ENCODE data around the gene PPP4C.
"Not testable (repeated sequence)": the region's sequence is repeated elsewhere in the genome, so short reads cannot be mapped to it uniquely, and the experiment has no call there.

PPP4C gene

DNA sequence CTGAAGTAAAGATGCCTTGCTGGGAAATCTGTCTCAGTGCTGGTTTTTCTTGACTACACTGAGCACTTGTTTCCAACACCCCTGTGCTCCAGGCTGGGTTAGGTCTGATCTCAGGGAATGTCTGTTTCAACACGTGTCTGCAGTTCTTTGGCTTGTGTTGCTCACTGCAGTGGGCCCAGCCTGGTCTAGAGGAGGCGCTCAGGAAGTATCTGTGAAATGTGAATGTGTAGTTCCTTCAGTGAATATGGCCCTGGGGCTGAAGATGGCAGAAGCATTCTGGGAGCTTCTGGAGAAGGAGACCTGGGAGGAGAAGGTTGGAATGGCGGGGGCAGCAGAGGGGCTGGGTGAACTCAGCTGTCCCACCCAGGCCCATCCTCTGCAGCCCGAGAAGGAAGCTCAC is 28.3 kb downstream of the PPP4C start:
- DNase-seq, result no peak

- no peak for DNase-seq
These were observed 28.7 kb downstream of the PPP4C start for GRCh38 chr16:30104492-30104891.

GRCh38 chr16:30108059-30108850 is 32.5 kb downstream of the PPP4C start:
- no peak for DNase-seq

DNA sequence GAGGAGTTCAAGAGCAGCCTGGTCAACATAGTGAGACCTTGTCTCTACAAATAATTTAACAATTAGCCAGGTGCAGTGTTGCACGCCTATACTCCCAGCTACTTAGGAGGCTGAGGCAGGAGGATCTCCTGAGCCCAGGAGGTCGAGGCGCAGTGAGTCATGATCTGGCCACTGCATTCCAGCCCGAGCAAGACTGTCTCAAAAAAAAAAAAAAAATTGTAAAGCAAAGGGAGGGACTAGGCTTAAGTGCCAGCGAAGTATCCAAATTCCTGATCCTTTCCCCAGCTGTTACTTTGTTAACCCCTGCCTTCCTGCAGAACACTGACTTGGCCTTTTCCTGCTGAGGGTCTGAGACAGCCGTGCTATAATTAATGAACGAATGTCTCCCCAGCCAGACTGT is 34.9 kb downstream of the PPP4C start:
- DNase-seq, result no peak

DNA sequence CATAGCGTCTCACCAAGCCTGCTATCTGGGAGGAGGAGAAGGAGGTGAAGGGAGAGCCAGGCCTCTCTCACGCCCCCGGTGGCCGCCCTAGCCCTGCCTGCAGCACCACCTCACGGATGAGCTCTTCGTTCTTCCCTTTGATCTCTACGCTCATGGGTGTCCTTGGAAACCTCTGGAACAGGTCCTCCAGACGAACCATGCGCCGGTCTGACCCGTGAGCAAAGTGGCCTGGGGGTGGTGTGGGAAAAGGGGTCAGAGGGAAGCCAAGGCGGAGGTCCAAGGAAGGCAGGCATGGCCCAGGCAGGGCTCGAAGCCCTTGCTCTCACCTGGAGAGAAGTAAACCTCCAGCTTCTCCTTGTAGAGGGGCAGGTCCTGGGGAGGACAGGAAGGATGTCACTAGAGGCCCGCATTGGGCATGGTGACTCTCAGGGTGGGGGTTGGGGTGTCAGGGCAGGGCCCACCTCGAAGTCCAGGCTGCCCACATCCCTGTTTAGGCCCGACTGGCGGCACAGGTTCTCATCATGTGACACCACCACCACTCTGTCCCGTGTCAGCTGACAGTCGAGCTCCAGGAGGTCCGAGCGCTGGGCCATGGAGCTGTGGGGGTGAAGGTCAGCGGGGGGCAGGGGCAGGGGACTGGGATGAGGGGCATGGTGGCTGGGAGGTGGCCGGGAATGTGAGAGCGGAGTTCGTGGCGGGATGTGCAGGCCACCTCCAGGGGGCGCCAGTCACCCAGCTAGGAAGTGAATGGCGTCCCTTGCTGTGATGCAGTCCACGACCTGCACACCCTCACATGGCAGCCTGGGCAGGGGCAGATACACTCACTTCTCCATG is 36.6 kb downstream of the PPP4C start:
- peak; percentile 29 for DNase-seq

DNA sequence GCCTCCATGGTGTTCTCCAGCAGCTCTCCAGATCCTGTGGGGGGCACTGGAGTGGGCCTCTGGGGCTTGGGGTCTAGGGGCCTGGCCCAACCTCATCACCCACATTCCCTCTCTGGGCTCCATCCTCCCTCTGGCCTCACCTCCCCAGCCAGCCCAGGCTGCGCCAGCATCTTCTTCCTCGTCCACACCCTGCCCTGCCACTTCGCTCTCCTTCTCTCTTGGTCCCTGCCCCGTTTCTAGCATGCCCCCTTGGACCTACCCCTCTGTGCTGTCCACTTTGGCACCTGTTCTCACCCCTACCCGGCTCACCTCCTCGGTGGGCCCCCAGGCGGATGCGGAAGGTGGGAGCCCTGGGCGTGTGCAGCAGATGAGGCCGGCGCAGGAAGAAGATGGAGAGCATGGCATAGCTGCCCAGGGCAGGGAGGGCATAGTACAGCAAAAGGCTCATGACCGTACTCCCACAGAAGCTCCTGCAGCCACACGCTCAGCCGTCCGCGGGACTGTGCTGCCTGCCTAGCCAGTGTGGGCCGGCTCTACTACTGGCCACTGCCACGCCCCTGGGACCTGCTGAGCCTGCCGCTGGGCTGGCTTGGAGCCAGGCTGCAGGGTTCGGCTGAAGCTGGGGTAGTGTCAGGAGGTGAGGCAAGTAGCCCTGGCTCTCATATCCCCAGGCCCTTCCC is 37.4 kb downstream of the PPP4C start, which contains the start of gene GDPD3:
Gene GDPD3 (minus strand): TSS at position 507 of the 680 bp plus-strand sequence. CDS start 59 bp downstream, at position 448.
- no peak for DNase-seq

GRCh38 chr16:30113711-30114333 is 38.0 kb downstream of the PPP4C start:
- DNase-seq, result no peak

- no peak for DNase-seq
These were observed 38.6 kb downstream of the PPP4C start for GRCh38 chr16:30114411-30114810.

GRCh38 chr16:30114833-30115232 is 39.0 kb downstream of the PPP4C start:
- not testable (repeated sequence) for DNase-seq

GRCh38 chr16:30115238-30115637 is 39.4 kb downstream of the PPP4C start:
- DNase-seq, result peak; percentile 66

GRCh38 chr16:30116291-30117207 is 40.8 kb downstream of the PPP4C start:
- no peak for DNase-seq

DNA sequence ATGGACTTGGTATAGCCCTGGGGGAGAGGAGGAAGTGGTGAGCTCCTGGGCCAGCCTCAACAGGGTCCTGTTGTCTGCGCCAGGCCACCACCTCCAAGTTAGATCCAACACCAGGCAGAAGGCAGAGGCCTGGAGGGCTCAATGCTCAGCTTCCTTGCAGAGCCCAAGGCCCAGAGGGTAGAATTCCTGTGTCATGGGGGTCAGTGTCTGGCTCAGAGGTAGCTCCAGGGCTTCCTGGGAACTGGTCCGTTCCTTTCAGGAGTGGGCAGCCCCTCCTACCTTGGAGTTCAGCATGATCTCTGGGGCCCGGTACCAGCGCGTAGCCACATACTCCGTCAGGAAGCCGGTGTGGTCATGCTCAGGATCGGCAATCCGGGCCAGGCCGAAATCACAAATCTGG is 42.0 kb downstream of the PPP4C start:
- DNase-seq, result no peak

DNA sequence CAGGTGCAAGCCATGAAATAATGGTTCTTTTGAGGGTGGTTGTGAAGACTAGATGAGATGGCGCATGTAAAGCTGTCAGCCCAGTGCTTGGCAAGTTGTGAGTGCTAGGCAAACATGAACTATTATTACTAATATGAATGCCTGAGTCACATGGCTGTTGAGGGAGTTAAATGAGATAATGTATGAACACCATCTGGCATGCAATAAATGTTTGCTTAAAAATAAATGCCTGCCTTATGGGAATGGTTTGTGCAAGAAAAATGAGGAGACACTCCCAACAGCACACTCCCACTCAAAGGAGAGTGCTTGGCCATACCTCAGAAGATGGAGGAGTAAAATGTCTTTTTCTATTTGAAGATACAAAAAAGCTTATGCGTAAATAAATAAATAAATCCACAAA is 43.6 kb downstream of the PPP4C start:
- no peak for DNase-seq

DNA sequence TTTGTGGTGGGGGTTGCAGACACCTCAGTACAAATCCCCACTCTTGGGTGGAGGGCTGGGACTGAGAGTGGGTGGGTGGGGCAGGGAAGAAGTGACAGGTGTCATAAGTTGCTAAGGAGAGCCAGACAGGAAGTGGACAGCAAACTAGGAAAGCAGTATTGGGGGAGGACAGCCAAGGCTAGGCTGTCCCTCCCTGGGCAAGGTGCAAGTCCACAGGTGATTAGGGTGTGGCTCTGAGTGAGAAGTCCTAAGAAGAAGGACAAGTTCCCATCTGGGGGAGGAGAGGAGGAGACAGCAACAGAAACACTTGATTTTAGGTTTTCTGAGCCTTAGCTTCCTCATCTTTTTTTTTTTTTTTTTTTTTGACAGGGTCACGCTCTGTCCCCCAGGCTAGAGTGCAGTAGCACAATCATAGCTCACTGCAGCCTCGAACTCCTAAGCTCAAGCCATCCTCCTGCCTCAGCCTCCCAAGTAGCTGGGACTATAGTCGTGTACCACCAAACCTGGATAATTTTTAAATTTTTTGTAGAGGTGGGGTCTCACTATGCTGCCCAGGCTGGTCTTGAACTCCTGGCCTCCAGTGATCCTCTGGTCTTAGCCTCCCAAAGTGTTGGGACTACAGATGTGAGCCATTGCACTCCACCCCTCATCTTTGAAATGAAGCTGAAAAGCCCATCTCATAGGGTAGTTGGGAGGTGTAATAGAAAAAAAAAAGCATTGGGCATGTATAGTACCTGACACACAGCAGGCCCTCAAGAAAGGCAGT is 44.7 kb downstream of the PPP4C start:
- DNase-seq, result no peak

DNA sequence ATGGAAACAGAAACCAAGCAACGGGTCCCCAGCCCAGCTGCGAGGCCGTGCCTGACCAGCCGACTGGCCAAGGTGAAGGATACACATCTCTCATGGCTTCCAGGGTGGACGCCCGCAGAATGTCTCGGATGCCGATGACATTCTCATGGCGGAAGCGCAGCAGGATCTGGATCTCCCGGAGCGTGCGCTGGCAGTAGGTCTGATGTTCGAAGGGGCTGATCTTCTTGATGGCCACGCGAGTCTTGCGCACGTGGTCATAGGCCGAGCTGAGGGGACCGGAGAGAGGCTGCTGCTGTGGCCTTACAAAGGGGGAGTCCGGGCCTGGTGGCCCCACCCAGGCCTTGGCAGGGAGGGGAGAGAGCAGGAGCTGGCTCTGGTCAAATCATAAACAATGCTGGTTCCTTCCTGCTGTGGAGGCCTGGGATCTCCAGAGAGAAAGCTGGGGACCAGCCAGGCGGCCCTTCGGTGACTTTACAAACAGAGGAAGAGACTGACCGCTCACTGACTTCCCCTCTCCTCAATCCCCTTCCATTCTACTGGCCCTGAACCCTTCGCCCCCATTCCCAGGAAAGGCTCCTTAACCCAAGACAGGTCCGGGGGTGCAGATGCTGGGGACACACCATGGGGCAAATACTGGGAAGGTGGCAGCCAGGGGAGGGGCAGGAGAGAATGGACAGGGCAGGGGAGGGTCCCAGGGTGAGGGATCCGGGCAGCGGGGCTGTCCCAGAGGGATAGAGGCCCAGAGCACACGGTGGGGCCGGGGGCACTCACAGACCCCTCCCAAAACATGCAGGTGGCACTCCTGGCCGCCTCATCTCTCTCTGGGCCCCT is 46.2 kb downstream of the PPP4C start:
- DNase-seq, result no peak

DNA sequence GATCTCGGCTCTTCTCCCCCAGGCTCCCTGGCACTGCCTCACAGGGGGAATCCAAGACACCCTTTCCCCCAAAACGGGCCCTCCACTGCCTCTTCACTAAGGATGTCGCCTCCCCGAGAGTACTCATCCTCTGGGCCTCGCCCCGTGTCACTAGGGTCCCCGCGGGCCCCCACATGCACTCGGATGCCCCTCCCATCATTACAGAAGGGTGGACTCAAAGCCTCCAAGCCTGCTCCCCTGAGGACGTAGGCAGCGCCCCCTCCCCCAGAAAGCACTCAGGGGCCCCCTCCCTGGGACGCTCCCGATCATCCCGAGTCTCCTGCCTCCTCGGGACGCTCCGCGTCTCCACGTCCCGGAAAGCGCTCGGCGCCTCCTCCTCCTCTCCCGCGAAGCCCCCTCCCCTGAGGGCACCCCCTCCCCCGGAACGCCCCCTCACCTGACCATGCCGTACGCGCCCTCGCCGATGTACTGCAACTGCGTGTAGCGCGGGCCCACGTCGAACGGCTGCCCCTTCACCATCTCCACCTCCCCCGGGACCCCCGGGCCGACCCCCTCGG is 46.9 kb downstream of the PPP4C start:
- DNase-seq, result peak; percentile 76

DNA sequence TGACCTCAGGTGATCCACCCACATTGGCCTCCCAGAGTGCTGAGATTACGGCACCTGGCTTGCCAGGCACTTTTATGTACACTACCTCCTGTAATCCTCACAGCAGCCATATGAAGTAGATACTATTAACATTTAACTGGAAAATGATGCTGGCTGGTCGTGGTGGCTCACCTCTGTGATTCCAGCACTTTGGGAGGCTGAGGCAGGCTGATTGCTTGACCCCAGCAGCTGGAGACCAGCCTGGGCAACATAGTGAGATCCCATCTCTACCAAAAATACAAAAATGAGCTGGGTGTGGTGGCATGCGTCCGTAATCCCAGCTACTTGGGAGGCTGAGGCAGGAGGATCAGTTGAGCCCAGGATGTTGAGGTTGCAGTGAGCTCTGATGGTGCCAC is 49.2 kb downstream of the PPP4C start:
- DNase-seq, result no peak

DNA sequence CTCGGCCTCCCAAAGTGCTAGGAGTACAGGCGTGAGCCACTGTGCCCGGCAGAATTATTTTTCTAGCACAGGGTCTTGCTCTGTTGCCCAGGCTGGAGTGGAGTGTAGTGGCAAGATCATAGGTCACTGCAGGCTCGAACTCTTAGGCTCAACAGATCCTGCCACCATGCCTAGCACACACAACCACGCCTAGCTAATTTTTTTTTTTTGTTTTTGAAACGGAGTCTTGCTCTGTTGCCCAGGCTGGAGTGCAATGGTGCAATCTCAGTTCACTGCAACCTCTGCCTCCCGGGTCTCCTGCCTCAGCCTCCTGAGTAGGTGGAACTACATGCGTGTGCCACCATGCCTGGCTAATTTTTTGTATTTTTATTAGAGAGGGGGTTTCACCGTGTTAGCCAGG is 49.9 kb downstream of the PPP4C start:
- DNase-seq, result not testable (repeated sequence)

DNA sequence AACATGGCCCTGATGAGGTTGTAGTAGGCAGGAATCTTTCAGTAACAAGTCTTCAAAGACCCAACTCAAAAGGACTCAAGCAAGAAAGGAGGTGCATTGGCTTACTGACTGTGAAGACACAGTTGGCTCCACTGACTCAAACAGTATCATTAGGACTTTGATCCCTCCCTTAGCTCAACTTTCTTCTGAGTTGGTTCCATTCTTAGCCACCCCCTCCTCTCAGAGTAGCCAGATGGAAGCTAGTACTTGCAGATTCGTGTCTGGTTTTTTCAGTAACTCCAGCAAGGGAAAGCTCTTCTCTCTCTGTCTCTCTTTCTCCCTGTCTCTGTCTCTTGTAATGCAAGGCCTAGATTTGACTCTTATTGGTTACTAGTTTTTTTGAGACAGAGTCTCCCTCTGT is 52.2 kb downstream of the PPP4C start:
- no peak for DNase-seq

All from NCI-H146 (cell line).